Neural cell (in vitro differentiated cells): Measurements from ENCODE around the gene APBA2. TPM values are rescaled to one million over a fixed set of nuclear protein-coding genes. Genes with fewer than 3 reads are reported as not detected.

Experiments
- H2AFZ ChIP-seq: fragments of 200-600, 300-800 bp; sonication (generic), shearing (Covaris generic); 2 replicates; pipeline ENCODE4 v1.6.0; 2014; ENCODE audit warnings: low read depth, mild to moderate bottlenecking, antibody characterized with exemption, low read length, moderate library complexity
- H3F3A ChIP-seq: fragments of 200-600 bp; shearing (Covaris generic); 2 replicates; pipeline ENCODE4 v1.6.1; 2016; ENCODE audit warnings: mild to moderate bottlenecking, moderate library complexity, mixed read lengths, antibody characterized with exemption, low read length; ENCODE audit not compliant: insufficient read depth, poor library complexity, severe bottlenecking
- H3K27ac ChIP-seq: fragments of 200-600, 300-800 bp; sonication (generic), shearing (Covaris generic); 2 replicates; pipeline ENCODE4 v1.5.1; 2014; ENCODE audit warnings: mild to moderate bottlenecking, low read length, moderate library complexity
- H3K27me3 ChIP-seq: fragments of 300-800, 200-600 bp; sonication (generic), shearing (Covaris generic); 2 replicates; pipeline ENCODE4 v1.6.0; 2014; ENCODE audit warnings: mild to moderate bottlenecking, low read depth, low read length, moderate library complexity; ENCODE audit not compliant: insufficient read depth
- H3K36me3 ChIP-seq: fragments of 300-800, 200-600 bp; sonication (generic), shearing (Covaris generic); 2 replicates; pipeline ENCODE4 v1.5.1; 2014; ENCODE audit warnings: mild to moderate bottlenecking, antibody characterized with exemption, low read length, moderate library complexity; ENCODE audit not compliant: insufficient read depth
- H3K4me2 ChIP-seq: fragments of 300-800, 200-600 bp; sonication (generic), shearing (Covaris generic); 2 replicates; pipeline ENCODE4 v1.6.0; 2014; ENCODE audit warnings: mild to moderate bottlenecking, low read length
- H3K4me3 ChIP-seq: fragments of 300-800, 200-600 bp; sonication (generic), shearing (Covaris generic); 2 replicates; pipeline ENCODE4 v1.5.1; 2014; ENCODE audit warnings: mild to moderate bottlenecking, low read length, moderate library complexity
- H3K79me2 ChIP-seq: fragments of 200-600 bp; shearing (Covaris generic); replicated peaks from 2 replicates; pipeline ENCODE4 v1.6.0; 2014; ENCODE audit warnings: mild to moderate bottlenecking, low read length, moderate library complexity; ENCODE audit not compliant: insufficient read depth
- H3K9ac ChIP-seq: fragments of 300-800, 200-600 bp; sonication (generic), shearing (Covaris generic); 2 replicates; pipeline ENCODE4 v1.6.1; 2016; ENCODE audit warnings: mild to moderate bottlenecking, low read length, mixed read lengths
- H3K9me2 ChIP-seq: fragments of 200-600 bp; shearing (Covaris generic); 2 replicates; pipeline ENCODE4 v1.6.1; 2016; ENCODE audit warnings: mild to moderate bottlenecking, low read length, mixed read lengths; ENCODE audit not compliant: insufficient read depth
- H3K9me3 ChIP-seq: fragments of 200-600, 300-800 bp; sonication (generic), shearing (Covaris generic); 2 replicates; pipeline ENCODE4 v1.6.1; 2016; ENCODE audit warnings: mild to moderate bottlenecking, mixed run types, low read length, moderate library complexity, mixed read lengths
- H4K20me1 ChIP-seq: fragments of 200-600 bp; shearing (Covaris generic); 2 replicates; pipeline ENCODE4 v1.6.1; 2016; ENCODE audit warnings: mild to moderate bottlenecking, mixed run types; ENCODE audit not compliant: insufficient read depth
- CTCF ChIP-seq: fragments of 450-650 bp; IDR thresholded peaks from 2 replicates; pipeline ENCODE4 v1.5.1; 2014; ENCODE audit warnings: antibody characterized with exemption, mild to moderate bottlenecking, moderate library complexity; ENCODE audit not compliant: poor library complexity, severe bottlenecking
- EP300 ChIP-seq: fragments of 450-650 bp; conservative IDR thresholded peaks from 2 replicates; pipeline ENCODE4 v1.6.1; 2014; ENCODE audit warnings: antibody characterized with exemption, mild to moderate bottlenecking, moderate library complexity; ENCODE audit not compliant: poor library complexity, severe bottlenecking
- EZH2 ChIP-seq: fragments of 200-600, 300-800 bp; shearing (Covaris generic), sonication (generic); IDR thresholded peaks from 2 replicates; pipeline ENCODE4 v1.6.1; 2014; ENCODE audit warnings: antibody characterized with exemption, low read length, borderline replicate concordance, mild to moderate bottlenecking; ENCODE audit not compliant: insufficient read depth, poor library complexity, severe bottlenecking
- MXI1 ChIP-seq: fragments of 450-650 bp; conservative IDR thresholded peaks from 2 replicates; pipeline ENCODE4 v1.6.1; 2014; ENCODE audit warnings: antibody characterized with exemption, mild to moderate bottlenecking; ENCODE audit not compliant: poor library complexity, severe bottlenecking
- POLR2AphosphoS5 ChIP-seq: IDR thresholded peaks from 2 replicates; pipeline ENCODE4 v1.6.1; 2012
- RAD21 ChIP-seq: fragments of 450-650 bp; conservative IDR thresholded peaks from 2 replicates; pipeline ENCODE4 v1.6.1; 2014; ENCODE audit warnings: antibody characterized with exemption, mild to moderate bottlenecking, moderate library complexity
- REST ChIP-seq: IDR thresholded peaks from 2 replicates; pipeline ENCODE4 v1.6.1; 2012; ENCODE audit warnings: borderline replicate concordance
- SMC3 ChIP-seq: fragments of 450-650 bp; conservative IDR thresholded peaks from 2 replicates; pipeline ENCODE4 v1.6.1; 2014; ENCODE audit warnings: antibody characterized with exemption, mild to moderate bottlenecking, moderate library complexity; ENCODE audit not compliant: poor library complexity
- TAF1 ChIP-seq: IDR thresholded peaks from 2 replicates; pipeline ENCODE4 v1.6.1; 2012; ENCODE audit warnings: low read depth
- polyA plus RNA-seq: library from polyadenylated mRNA; depleted of rRNA; stranded (reverse); fragments of >200 nt; gene quantifications from 2 replicates; pipeline ENCODE4 v1.2.3, GENCODE V29; 2014

APBA2 gene
- polyA plus RNA-seq, 1 donor from 2014 or later: 134 TPM

DNA sequence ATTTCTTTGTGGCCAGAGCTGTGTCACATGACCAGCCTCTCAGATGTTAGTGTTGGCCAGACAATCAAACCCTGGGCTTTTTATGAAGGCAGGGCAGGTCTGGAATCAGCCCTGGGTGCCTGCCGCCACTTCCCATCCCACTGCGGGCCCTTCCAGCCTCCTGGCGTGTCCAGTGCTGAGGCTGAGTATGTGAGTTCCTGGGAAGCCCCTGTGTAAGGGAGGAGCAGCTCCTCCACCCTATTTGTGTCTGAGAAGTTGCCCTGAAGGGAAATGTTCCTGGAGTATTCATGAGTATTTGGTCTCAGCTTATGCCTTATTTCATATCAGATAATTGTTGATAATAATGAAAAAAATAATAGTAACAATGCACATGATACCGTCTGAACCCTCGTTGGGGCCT lies 193.7 kb downstream of the APBA2 start:
- Histone ChIP-seq H3K36me3 (no peaks in the 10 kb centered on the region), H3K27me3 (no peaks in the 10 kb centered on the region), H4K20me1 (no peaks in the 10 kb centered on the region), H3K27ac (no peak overlapping the region), H2AFZ (no peak overlapping the region), H3F3A (no peaks in the 10 kb centered on the region), H3K79me2 (no peaks in the 10 kb centered on the region), H3K9me3 (no peaks in the 10 kb centered on the region), H3K9me2 (no peaks in the 10 kb centered on the region), H3K4me3 (no peak overlapping the region), H3K4me2 (no peak overlapping the region), H3K9ac (no peak overlapping the region)
- TF ChIP-seq REST (no peak), EZH2 (no peak), CTCF (no peak), SMC3 (no peak), TAF1 (no peak), POLR2AphosphoS5 (no peak), MXI1 (no peak), EP300 (no peak), RAD21 (no peak)

DNA sequence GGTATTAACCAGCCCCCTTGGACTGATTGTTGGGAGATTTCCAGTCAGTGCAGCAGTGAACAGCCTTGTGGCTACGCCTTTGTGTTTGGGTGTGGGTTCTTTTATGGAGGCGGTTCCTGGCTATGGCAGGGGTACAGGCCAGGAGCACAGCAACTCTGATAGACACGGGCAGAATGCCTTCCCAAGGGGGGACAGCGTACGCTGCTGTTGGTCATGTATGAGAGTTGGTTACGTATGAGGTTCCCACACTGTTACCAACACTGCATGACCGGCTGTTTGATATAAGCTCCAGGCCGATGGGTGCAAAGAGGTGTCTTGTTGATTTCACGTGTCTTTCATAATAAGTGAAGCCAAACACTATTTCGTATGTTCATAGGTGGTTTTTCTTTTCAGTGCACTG lies 196.0 kb downstream of the APBA2 start:
- no peaks in the 10 kb centered on the region for H3K27me3 ChIP-seq
- no peak overlapping the region for H2AFZ ChIP-seq
- no peaks in the 10 kb centered on the region for H3F3A ChIP-seq
- H3K27ac ChIP-seq: no peak overlapping the region
- TF ChIP-seq EZH2: no peak
- no peak for TF ChIP-seq TAF1
- TF ChIP-seq MXI1: no peak
- TF ChIP-seq CTCF: no peak
- TF ChIP-seq SMC3: no peak
- no peak for TF ChIP-seq REST
- TF ChIP-seq POLR2AphosphoS5: no peak
- TF ChIP-seq RAD21: no peak
- no peak for TF ChIP-seq EP300
- no peaks in the 10 kb centered on the region for H3K9me3 ChIP-seq
- H3K4me3 ChIP-seq: no peak overlapping the region
- H4K20me1 ChIP-seq: no peaks in the 10 kb centered on the region
- no peaks in the 10 kb centered on the region for H3K9me2 ChIP-seq
- no peaks in the 10 kb centered on the region for H3K79me2 ChIP-seq
- no peaks in the 10 kb centered on the region for H3K36me3 ChIP-seq
- H3K9ac ChIP-seq: no peak overlapping the region
- no peak overlapping the region for H3K4me2 ChIP-seq
